Pancreas (tissue), 10 donors: ENCODE measurements around the gene RXYLT1. TPM values are rescaled to one million over a fixed set of nuclear protein-coding genes. Genes with fewer than 3 reads are reported as not detected.
A peak's percentile ranks its signal among the peaks of the same experiment; 100 is the strongest.

Experiments
- ATAC-seq, 4 donors: fragments of 200-7000 bp; cut with Tn5 transposase; one replicate each; pipeline versions ENCODE4 v1.8.0 to v1.9.1; 2020; ENCODE audit warnings: mild to moderate bottlenecking in 4 of 4, moderate library complexity in 4 of 4
- DNase-seq, 6 donors: peaks; one replicate each; pipeline ENCODE4 v3.0.0-alpha.2; 2020
- FAIRE-seq: peaks from 2 replicates; lab custom pipeline; 2012; peaks lifted over from hg19 to GRCh38; lab: Jason Lieb, UNC
- H3K27ac ChIP-seq, 4 donors: fragments of 200-600 bp; sonication (generic); 1 replicate in 3 of 4; 2 replicates in 1 of 4; pipeline versions ENCODE4 v1.5.0 to v1.8.0; 2020
- H3K27me3 ChIP-seq, 4 donors: fragments of 200-600 bp; one replicate each; pipeline ENCODE4 v1.8.0; 2021
- H3K36me3 ChIP-seq, 3 donors: fragments of 200-600 bp; sonication (generic) in 1 of 3; one replicate each; pipeline versions ENCODE4 v1.5.0 to v1.8.0; 2020 to 2021
- H3K4me1 ChIP-seq, 3 donors: fragments of 200-600 bp; one replicate each; pipeline ENCODE4 v1.8.0; 2021
- H3K4me3 ChIP-seq, 4 donors: fragments of 200-600 bp; sonication (generic) in 2 of 4; one replicate each; pipeline versions ENCODE4 v1.5.0 to v1.8.0; 2020 to 2021
- H3K9me3 ChIP-seq, 4 donors: fragments of 200-600 bp; one replicate each; pipeline ENCODE4 v1.8.0; 2021
- CTCF ChIP-seq, 4 donors: fragments of 200-600 bp; sonication (generic) in 3 of 4; IDR thresholded peaks; one replicate each; pipeline versions ENCODE4 v1.5.0 to v1.8.0; 2021; ENCODE audit warnings: antibody characterized with exemption in 4 of 4
- WGBS, 2 donors: extraction: QIAGEN DNeasy Blood & Tissue Kit; methylation state at CpG; one replicate each; pipeline ENCODE4 v1.1.7; 2013; 5-methylcytosine and 5-hydroxymethylcytosine counted together
- intact Hi-C, 3 donors: fragments of 100-400 bp; cut with DNase I; formaldehyde crosslinking; loops; one replicate each; pipeline versions ENCODE4 v1.11.1 to v1.14.2; 2022
- polyA plus RNA-seq, 2 donors: library from polyadenylated mRNA; stranded (reverse); fragments of 200-250 nt; gene quantifications; one replicate each; pipeline ENCODE4 v1.2.3, GENCODE V29; 2013
- total RNA-seq, 6 donors: library from RNA; stranded (reverse); fragmentation: NEBNext Ultra II Directional in 4 of 6; extraction: Animal tissue kit (Norgen Biotek cat#: 25700) in 4 of 6; gene quantifications; one replicate each; pipeline versions ENCODE4 v1.2.1 to v1.2.4, GENCODE V29; 2021 to 2023
- donor health status: healthy with polysubstance abuse.
- donor health status: DM: no; HTN: no; CAD: no; lungs with moderate emphysema.
- donor health status: DM: no; HTN: no; CAD: no.
- donor health status: control.
- donor health status: control.
- donor health status: Bipolar disorder and iron deficiency.
- donor health status: DM: yes; HTN: yes; CAD: no.
- donor health status: DM: no; HTN: no; CAD: no.
- donor health status: DM: no; HTN: no; CAD: no.
- donor health status: DM: yes; HTN: yes; CAD: no.

The RXYLT1 gene
- total and polyA plus RNA-seq, 8 donors, result 8.1 to 13.3 (median 11.9) TPM

GRCh38 chr12:63844391-63845341 is 65.0 kb downstream of the RXYLT1 start, which contains the start of gene SRGAP1:
Gene SRGAP1 (plus strand): TSS chr12:63844700. CDS start chr12:63844817, 117 bp downstream.
- Histone ChIP-seq H3K4me3 (peak within 1 kb of the TSS; percentile 57 to 98 (median 96)), H3K9me3 (no peaks in the 10 kb centered on the region), H3K27me3 (no peaks in the 10 kb centered on the region), H3K36me3 (no peaks in the 10 kb centered on the region), H3K4me1 (peaks cover 0 to 8% (median 8%) of the 10 kb centered on the region in 3 donors), H3K27ac (peak within 1 kb of the TSS; percentile 87 to 92 (median 90))
- FAIRE-seq (no peak), ATAC-seq (peak; percentile 52 to 64 (median 56)), DNase-seq (peak; percentile 58 to 82 (median 68))
- TF ChIP-seq CTCF (IDR thresholded peaks at IDR 0.05), result no peak
- intact Hi-C loops, result loop anchor here in 2 of 3 donors (5.0 kb wide), 2 partner anchors 193 to 338 kb away; no protein-coding TSS in a partner anchor
- WGBS, 2 donors, result 0% methylated on average over 44 to 52 of the region's 52 CpGs

- H3K27ac ChIP-seq, result peak overlapping the region in 2 of 4 donors; percentile 87 to 92
- no peaks in the 10 kb centered on the region for H3K9me3 ChIP-seq
- no peaks in the 10 kb centered on the region for H3K27me3 ChIP-seq
- DNase-seq, result no peak
- intact Hi-C loops, result loop anchor here in 1 of 3 donors (5.0 kb wide), 1 partner anchor 192 kb away; no protein-coding TSS in a partner anchor
- no peak for ATAC-seq
- peak overlapping the region; percentile 57 to 98 (median 96) for H3K4me3 ChIP-seq
- no peak for FAIRE-seq
- peaks cover 4 to 15% (median 13%) of the 10 kb centered on the region in 3 donors for H3K4me1 ChIP-seq
- TF ChIP-seq CTCF (IDR thresholded peaks at IDR 0.05), result no peak
- H3K36me3 ChIP-seq, result no peaks in the 10 kb centered on the region
- WGBS, 2 donors, result 5 to 7% methylated on average over 2 of the region's 2 CpGs
Observed at GRCh38 chr12:63845726-63846125, 66.0 kb downstream of the RXYLT1 start.

- H3K36me3 ChIP-seq, result no peaks in the 10 kb centered on the region
Observed at GRCh38 chr12:63846238-63846967, 66.7 kb downstream of the RXYLT1 start.

GRCh38 chr12:63848450-63848849 is 68.7 kb downstream of the RXYLT1 start:
- TF ChIP-seq CTCF (IDR thresholded peaks at IDR 0.05), result no peak
- H3K27me3 ChIP-seq, result no peaks in the 10 kb centered on the region
- FAIRE-seq (no peak), DNase-seq (no peak), ATAC-seq (no peak)
- H3K27ac ChIP-seq, result no peak overlapping the region
- WGBS, 2 donors, result 69 to 73% methylated on average over 4 of the region's 4 CpGs
- peaks cover 4 to 15% (median 13%) of the 10 kb centered on the region in 3 donors for H3K4me1 ChIP-seq
- H3K36me3 ChIP-seq, result no peaks in the 10 kb centered on the region
- H3K9me3 ChIP-seq, result no peaks in the 10 kb centered on the region
- no peak overlapping the region for H3K4me3 ChIP-seq
- intact Hi-C loops, result loop anchor here in 1 of 3 donors (5.0 kb wide), 1 partner anchor 189 kb away; no protein-coding TSS in a partner anchor

More at GRCh38 chr12:63846238-63846967, 66.7 kb downstream of the RXYLT1 start:
- peak overlapping the region in 2 of 4 donors; percentile 87 to 92 for H3K27ac ChIP-seq
- intact Hi-C loops, result loop anchor here in 1 of 3 donors (5.0 kb wide), 1 partner anchor 191 kb away; no protein-coding TSS in a partner anchor
- FAIRE-seq (no peak), ATAC-seq (no peak), DNase-seq (no peak)
- peaks cover 4 to 15% (median 13%) of the 10 kb centered on the region in 3 donors for H3K4me1 ChIP-seq
- H3K9me3 ChIP-seq, result no peaks in the 10 kb centered on the region
- TF ChIP-seq CTCF (IDR thresholded peaks at IDR 0.05), result no peak
- H3K4me3 ChIP-seq, result peak overlapping the region; percentile 3 to 98 (median 96)
- WGBS, 2 donors, result 22 to 32% methylated on average over 6 of the region's 6 CpGs
- H3K27me3 ChIP-seq, result no peaks in the 10 kb centered on the region
